PC-9 (cell line): ENCODE results near the gene STK35.

Source experiments
- CTCF ChIP-seq: fragments of 200-600 bp; sonication (generic); conservative IDR thresholded peaks from 2 replicates; pipeline ENCODE4 v1.6.1; 2017; ENCODE audit warnings: mixed run types, antibody characterized with exemption, mild to moderate bottlenecking, moderate library complexity
- EZH2 ChIP-seq: fragments of 200-600 bp; sonication (generic); IDR thresholded peaks from 2 replicates; pipeline ENCODE4 v1.8.0; 2017; ENCODE audit warnings: antibody characterized with exemption, low read depth

- TF ChIP-seq CTCF (no peak), EZH2 (no peak)
Observed at GRCh38 chr20:2195614-2196013, 94.0 kb downstream of the STK35 start.
